ENCODE data around the gene PTPMT1.
A peak's percentile ranks its signal among the peaks of the same experiment; 100 is the strongest.

The PTPMT1 gene

DNA sequence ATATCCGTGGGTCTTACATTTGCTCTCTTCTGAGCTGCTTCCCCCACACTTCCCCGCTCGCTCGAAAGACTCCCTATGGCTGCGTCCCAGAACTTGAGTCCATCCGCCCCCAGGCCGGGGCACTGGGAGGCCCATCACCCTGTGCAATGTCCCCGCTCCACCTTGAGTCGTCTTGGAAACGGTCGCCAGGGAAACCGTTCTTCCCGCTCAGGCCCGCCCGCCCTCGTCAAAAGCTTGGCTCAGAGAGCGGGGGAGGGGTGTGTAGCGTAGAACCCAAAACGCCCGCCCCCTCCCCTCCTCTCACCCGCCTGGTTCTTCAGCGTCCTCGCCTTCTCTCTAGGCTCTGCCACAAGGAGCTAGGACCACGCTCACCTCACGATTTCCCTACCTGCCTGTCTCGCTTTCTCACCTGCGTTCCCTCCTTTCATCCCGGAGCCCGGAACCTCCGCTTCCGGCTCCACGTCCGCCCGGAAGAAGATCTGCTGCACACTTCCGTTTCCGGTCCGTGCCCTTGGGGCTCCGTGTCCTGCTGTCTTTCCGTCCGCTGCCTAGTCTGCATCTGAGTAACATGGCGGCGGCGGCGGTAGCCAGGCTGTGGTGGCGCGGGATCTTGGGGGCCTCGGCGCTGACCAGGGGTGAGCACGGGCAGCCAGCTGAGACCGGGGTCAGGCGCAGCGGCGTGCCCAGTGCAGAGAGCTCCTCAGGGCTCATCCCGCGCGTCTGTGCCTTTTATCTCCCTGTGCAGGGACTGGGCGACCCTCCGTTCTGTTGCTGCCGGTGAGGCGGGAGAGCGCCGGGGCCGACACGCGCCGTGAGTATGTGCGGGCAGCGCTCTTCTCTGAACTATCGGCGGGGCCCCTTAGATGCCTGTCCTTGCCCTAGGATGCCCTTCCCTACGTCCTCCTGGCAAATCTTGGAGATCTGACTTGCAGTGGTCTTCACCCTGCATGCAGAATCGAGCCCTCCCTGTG is 13.4 kb downstream of the PTPMT1 start, which contains the start of the genes KBTBD4 and NDUFS3:
Gene KBTBD4, minus strand, starts transcription at position 447 of the 971 bp plus-strand sequence. Its CDS starts 19 bp downstream, at position 428.
Gene NDUFS3, plus strand, starts transcription at position 551 of the 971 bp plus-strand sequence. Its CDS starts 18 bp downstream, at position 569.
- peak; percentile 68 for DNase-seq (ENCODE audit: low read depth)

DNA sequence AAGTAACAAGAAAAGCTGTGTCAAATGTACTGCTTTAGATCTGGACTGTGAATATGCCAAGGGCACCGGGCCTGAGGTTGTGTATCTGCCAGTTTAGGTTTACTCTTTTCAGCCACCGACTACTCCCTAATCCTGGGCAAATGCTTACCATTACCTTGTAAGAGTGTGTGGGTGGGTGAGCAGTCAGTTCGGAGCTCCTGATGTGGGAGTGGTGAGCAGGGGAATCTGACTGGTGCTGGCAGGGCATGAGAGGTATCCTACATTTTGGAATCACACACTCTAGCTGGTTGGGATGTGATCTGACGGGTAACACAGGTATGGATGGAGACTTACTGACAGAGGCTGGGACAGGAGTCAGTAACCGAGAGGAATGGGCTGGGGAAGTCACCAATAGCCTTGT is 18.4 kb downstream of the PTPMT1 start:
- no peak for DNase-seq (ENCODE audit: low read depth)

DNA sequence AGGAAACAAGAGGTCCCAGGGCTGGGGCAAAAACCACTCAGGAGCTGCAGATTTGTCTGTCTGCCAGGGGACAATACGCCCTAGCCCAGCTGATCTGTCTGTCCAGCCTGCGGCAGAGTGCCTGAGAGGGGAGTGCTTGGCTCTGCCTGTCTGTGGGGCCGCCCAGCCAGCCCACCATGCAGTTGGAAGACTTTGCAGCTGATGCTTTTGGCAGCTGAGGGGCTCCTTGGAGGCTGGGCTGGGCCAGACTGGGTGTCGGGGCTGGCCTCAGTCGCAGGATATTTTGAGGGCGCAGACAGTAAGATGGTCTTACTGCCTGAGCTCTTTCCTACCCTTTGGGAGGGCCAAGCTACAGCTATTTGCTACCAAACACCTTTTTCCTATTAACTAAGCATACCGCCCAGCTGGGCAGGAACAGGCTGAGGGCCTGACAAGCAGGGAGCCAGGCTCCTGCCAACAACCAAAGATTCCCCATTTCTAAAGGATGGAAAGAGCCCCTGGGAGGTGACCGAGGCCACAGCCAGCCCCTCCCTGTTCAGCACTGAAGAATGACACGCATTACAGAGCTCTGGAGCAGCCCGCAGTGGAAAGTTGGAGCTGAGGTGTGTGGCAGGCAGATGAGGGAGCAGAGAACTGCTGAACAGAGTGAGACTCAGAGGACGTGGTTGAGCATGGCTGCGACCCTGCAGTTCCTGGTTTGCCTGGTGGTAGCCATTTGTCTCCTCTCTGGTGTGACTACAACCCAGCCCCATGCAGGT is 20.9 kb downstream of the PTPMT1 start, which contains the start of gene FAM180B:
Gene FAM180B, plus strand, starts transcription at position 581 of the 758 bp plus-strand sequence. Its CDS starts 91 bp downstream, at position 672.
- no peak for DNase-seq (ENCODE audit: low read depth)

DNA sequence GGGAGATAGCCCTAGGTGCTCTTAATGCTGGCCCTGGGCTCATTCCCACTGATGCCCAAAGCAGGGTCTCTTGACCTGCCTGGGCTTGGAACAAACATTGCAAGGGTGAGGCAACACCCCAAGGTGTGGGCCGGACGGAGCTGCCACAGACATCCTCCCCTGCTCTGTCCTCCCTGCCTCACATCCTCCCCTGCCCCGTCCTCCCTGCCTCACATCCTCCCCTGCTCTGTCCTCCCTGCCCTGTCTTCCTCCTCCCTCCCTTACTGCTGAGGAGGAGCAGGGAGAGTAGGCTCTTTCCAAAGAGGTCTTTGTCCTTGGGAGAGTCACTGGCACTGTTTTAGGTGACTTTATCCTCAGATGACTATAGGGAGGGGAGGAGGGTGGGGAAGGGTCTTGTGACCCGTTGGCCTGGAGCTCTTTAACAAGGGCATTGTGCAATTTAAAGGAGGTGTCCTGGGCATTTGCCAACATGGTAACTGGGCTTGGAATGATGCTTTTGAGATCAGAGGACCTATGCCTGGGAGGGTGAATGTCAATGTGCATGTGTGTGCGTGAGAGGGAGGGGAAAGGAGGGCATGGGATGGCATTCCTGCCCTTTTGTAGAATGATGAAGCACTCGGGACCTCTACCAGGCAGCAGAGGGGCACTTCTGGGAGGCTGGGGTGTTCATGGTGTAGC is 21.8 kb downstream of the PTPMT1 start:
- no peak for DNase-seq (ENCODE audit: low read depth)

DNA sequence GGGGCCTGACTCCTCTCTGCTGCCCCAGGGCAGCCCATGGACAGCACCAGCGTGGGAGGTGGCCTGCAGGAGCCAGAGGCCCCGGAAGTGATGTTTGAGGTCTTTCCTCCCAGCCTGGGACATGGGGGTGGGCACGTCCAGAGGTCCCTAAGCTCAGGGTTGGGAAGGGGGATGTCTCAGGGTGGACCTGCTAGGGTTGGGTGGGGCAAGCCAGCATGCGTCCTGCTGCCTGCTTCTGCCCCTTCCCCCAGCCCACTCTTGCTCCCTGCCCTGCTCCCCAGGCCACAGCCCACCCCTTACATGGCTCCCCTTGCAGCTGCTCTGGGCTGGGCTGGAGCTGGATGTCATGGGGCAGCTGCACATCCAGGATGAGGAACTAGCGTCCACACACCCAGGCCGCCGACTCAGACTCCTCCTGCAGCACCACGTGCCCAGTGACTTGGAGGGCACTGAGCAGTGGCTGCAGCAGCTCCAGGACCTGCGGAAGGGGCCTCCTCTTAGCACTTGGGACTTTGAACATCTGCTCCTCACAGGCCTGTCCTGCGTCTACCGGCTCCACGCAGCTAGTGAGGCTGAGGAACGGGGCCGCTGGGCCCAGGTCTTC is 22.4 kb downstream of the PTPMT1 start:
- DNase-seq (ENCODE audit: low read depth), result no peak

DNA sequence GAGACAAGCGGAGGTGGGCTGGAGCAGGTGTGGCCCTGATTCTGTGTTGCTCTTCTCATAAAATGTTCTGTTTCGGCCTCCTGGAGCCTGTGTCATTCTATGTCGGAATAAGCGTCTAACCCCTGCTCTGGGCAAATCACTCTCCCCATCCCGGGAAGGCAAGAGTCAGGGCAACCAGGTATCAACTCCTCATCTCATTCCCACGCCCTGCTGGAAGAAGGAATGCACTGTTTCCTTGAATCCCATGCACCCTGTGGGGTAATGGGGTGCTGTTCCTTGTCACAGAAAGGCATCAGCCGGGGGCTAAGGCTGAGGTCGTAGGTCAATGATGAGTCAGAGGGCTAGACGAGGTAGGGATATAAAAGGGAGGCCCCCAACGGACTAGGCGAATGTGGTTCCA is 23.7 kb downstream of the PTPMT1 start:
- no peak for DNase-seq (ENCODE audit: low read depth)

DNA sequence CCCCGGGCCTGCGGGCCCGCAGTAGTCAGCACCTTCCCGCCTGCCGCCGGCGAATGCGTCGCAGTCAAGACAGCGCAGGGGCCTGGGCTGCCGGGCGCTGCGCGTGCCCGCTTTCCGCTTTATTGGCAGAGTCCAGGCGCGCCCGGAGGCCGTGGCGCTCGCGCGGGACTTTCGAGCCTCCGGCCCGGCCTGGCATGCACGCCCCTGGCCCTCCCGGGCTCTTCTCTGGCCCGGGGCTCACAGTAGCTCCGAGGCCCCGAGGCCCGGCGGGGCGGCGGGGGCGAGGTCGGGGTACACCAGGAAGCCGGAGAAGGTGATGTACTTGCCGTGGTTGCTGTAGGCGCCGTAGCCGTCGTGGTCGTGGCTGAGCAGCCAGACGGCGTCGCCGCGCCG is 24.2 kb downstream of the PTPMT1 start:
- DNase-seq (ENCODE audit: low read depth), result no peak

DNA sequence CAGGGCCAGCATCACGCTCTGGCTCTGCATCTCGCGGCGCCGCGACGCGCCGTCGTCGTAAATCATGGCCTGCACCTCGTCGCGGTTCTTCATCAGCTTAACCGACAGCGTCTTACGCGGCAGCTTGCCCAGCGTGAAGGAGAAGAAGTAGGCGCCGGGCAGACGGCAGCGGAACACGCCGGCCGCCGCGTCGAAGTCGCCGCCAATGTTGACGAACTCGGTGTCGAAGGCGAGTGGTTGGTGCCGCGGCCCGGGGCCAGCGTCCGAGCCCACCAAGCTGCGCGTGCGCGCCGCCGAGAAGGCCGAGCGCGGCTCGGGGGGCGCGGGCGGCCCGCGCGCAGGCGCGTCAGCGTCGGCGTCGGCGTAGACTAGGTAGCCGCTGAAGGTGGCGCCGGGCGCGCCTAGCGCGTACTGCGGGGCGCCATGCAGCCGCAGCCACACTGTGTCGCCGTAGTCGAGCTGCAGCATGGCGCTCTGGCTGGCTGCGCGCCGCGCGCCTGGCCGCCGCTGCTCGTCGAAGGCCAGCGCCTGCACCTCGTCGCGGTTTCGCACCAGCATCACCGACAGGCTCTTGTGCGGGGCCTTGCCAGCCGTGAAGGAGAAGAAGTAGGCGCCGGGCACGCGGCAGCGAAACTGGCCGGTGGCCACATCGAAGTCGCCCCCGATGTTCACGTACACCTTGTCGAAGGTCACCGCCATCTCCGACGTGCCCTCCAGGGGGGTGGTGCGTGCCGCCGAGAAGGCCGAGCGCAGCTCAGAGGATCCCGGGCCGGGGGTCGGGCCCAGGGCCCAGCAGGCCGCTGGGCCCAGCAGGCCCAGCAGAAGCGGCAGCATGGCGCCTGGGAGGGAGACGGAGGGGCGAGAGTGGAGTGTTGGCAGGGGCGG is 24.8 kb downstream of the PTPMT1 start:
- DNase-seq (ENCODE audit: low read depth), result no peak

DNA sequence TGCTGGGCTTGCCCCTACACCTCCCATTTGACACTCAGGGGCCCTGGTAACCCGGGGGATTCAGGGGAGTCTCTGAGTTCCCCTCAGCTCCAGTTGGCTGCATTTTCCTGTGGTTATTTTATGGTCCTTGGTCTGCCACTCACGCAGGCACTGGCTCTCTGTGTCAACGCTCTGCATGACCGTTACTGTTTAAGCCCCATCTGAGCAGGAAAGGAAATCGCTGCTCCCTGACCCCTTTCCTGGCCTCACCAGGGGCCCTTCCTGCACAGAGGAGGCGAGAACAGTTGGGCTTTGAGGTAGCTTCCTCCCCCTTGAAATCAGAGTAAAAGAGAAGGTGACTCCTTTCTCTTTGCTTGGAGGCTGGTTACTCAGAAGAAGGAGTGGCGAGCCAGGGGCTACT is 26.4 kb downstream of the PTPMT1 start:
- DNase-seq (ENCODE audit: low read depth), result no peak

DNA sequence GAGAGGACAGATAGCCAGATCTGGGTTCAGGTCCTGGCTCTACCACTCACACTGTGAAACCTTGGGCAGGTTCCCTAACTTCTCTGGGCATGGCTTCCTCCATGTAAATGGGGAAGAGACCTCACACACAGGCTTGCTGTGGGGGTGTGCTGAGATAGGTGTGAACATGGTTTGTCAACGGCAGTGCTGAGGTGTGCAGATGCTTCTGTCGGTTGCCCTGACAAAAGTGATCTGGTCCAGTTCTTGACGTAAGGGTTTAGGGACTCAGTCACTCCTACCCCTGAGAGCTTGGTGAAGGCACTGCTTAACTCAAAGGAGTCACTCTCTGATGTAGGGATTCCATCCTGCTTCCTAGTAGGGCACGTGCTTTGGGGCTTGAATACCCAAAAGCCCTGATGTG is 26.9 kb downstream of the PTPMT1 start:
- no peak for DNase-seq (ENCODE audit: low read depth)

DNA sequence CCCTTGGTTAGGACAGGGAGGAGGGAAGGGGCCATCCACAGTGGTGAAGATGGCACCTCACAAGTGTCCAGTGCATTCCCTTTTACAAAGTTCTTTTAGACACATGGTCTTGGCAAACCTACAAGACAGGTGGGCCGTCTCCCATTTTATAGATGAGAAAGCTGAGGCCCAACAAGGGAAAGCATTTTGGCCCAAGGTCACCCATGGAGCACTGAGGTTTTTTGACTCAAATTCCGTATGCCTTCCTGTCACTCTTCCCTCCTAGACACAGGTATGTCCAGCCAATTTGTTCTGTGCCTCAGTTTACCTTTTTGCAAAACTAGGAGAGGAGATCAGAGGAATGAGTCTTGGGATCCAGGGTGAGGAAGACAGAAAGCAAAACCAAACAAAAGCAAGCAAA is 27.6 kb downstream of the PTPMT1 start:
- no peak for DNase-seq (ENCODE audit: low read depth)

DNA sequence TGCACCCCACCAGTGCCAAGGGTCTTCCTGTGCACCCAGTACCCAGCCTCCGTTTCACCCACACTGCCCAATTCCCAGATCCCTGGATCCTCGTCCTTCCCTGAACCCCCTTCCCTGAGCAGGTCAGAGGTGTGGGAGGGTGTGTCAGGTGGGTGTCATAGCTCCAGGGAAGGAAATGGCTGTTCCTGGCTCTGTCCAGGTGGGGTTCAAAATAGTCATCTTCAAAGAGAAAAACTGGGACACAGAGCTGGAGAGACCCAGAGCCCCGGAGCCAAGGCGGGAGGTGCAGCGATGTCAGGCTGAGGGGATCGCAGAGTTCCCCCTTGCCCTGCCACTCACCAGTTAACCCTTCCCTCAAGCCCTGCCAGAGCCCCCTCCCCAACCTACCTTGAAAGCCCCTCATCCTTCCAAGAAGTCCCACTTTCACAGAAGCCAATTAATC is 28.1 kb downstream of the PTPMT1 start:
- no peak for DNase-seq (ENCODE audit: low read depth)

DNA sequence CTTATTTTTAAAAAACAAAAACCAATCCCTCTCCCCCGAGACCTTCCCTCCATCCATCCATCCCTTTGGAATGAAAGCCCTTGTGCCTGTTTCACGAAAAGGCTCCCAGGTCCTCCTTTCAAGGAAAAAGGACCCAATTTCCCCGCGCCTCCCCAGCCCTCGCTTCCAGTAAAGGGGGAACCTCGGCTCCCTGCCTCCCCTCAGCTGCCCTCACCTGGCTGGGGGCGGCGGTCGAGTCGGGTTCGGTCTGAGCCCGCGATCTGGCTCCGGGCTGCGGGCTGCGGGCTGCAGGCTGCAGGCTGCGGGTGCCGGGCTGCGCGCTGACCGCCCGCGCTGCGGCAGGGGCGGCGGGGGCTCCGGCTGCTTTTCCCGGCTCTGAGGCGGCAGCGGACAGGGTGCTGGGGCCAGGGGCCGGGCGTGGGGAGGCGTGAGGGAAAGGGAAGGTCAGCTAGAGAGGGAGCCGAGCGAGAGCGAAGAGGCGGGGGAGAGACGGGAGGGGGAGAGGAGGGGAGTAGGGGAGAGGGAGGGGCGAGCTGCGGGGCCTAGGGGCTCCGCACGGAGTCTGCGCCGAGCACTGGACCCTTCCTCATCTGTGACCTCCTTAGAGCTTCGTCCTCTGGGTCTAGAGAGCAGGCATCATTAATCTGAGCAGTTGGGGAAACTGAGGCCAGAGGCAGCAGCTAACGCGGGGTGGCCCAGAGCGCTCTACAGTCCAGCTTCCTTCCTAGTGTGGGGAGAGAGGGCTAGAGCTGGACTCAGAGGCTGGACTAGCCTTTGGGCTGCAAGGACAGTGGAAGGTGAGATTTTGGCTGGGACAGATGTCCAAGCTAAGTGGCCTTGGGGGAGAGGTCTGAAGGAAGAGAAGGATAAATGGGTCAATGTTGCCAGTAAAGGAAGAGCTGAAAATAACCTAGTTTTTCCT is 28.8 kb downstream of the PTPMT1 start, which contains the start of gene C1QTNF4:
Gene C1QTNF4, minus strand, starts transcription at position 478 of the 922 bp plus-strand sequence. CDS start 3,601 bp downstream, outside the sequence.
- no peak for DNase-seq (ENCODE audit: low read depth)

DNA sequence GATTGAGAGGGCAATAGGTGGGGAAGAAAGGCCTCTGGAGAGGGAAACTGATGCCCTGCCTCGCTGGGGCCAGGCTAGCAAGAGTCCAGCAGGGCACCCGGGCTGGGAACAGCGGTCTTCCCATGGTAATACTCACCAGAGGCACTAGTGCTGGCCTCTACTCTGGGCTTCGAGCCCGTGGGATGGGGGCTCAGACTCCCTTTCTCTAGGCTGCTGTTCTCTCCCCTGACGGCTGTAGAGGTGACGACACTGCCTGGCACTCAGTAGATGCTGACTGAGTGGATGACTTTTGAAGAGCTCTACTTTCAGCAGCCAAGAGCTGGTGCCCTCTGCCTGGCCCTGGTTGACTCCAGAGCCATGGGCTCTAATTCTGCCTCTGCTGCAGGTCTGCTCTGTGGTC is 29.6 kb downstream of the PTPMT1 start:
- no peak for DNase-seq (ENCODE audit: low read depth)

DNA sequence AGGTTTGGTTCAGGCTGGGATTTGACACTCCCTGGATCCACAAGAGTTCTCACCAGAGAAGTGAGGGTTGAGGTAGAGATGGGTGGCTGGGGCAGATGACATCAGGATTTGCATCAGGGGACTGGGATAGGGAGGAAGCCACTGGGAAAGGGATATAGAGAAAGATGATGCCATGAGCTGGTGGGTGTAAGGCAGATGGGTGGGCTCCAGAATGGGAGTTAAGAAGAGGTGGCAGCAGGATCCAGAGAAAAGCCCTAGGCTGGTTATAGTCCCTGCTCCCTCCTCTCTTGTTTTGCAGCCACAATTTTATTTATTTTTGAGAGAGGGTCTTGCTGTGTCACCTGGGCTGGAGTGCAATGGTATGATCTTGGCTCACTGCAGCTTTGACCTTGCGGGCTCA is 30.6 kb downstream of the PTPMT1 start:
- no peak for DNase-seq (ENCODE audit: low read depth)

DNA sequence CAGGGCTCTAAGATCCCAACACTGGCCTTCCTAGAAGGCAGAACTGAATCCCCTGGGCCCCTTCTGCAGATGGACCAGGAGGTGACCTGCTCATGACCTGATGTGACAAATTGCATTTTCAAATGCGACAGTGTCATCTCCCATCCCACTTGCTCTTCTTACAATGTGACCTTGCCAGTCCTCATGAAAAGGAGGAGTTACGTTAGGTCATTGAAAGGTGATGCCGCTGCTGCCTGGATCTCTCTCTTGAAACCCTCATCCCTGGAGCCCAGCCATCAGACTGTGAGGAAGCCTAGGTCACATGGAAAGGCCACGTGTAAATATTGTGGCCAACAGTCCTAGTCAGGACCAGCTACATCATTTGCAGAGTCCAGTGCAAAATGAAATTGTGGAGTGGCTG is 34.5 kb downstream of the PTPMT1 start:
- DNase-seq (ENCODE audit: low read depth), result no peak

DNA sequence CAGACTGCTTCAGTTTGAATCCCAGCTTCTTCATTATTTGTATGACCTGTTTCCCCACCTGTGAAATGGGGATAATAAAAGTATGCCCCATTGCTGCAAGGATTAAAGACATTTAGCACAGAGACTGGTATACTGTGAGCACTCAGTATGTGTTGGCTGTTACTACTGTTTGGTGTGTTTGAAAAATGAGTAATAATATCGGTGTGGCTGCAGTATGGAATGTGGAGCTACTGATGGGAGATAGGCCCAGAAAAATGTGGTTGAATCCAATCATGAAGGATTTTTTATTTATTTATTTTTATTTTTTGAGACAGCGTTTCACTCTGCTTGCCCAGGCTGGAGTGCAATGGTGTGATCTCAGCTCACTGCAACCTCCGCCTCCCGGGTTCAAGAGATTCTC is 37.9 kb downstream of the PTPMT1 start:
- no peak for DNase-seq (ENCODE audit: low read depth)

DNA sequence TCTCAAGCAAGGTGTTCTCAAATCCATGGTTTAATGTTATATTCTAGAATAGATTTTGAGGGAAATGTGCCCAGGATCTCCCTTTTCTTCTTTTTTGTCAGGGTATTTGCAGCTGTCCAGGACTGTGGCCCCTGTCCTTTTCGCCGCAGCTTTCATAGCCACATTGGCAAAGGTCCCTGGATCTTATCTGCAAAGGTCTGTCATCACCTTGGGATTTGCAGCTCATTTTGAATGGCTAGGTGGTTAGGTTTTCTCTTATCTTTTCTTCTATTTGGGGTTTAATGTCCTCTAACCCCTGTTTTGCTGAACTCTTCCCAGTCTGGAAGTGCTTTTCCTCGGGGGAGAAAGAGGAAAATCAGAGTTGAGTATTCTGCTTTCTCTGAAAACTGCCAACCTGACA is 40.5 kb downstream of the PTPMT1 start:
- no peak for DNase-seq (ENCODE audit: low read depth)

DNA sequence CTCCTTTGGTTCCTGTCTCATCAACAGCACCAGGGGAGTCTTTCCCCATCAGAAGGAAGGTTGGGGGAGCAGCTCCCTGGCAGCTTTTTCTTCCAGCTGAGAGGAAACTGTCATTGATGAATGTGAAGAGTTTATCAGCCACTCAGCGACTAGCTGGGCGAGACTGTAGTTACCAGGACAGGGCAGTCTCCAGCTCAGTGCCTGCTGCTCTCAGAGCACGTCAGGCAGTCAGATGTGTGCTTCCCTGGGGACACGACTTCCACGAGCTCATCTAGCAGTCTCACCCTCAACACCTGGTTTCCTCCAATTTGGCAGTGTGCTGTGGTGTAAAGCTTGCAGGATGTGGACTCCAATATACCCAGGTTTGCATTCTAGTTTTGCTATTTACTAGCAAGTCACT is 41.3 kb downstream of the PTPMT1 start:
- DNase-seq (ENCODE audit: low read depth), result no peak

Data from GM04504 (cell line).